MCF 10A (cell line): ENCODE data around the gene ARHGAP23. TPM values are rescaled to one million over a fixed set of nuclear protein-coding genes. Genes with fewer than 3 reads are reported as not detected.

Source experiments
- BruUV-seq: library from RNA; stranded (reverse); fragments of 400-500 nt; replicated peaks from 2 replicates; lab custom pipeline; 2021; lab: Mats Ljungman, UMichigan
- CTCF ChIA-PET: fragments of 300-600 bp; sonication (Branson Sonifier 250); formaldehyde crosslinking; extraction: SDS; loops from one replicate; lab custom pipeline; 2021; ENCODE audit warnings: antibody characterized with exemption, inconsistent platforms; lab: Yijun Ruan, JAX
- POLR2A ChIA-PET: fragments of 300-600, 350-650 bp; sonication (Branson Sonifier 250); formaldehyde crosslinking; extraction: SDS; loops from one replicate; lab custom pipeline; 2020; ENCODE audit warnings: antibody characterized with exemption, inconsistent platforms; lab: Yijun Ruan, JAX
- DNase-seq: peaks from one replicate; pipeline ENCODE4 v3.0.0-alpha.2; 2018; ENCODE audit not compliant: unreplicated experiment
- H3K27ac Mint-ChIP-seq: one replicate; pipeline ENCODE4 v1.8.0; 2022; ENCODE audit warnings: mild to moderate bottlenecking, low read depth, mixed read lengths; ENCODE audit not compliant: unreplicated experiment
- H3K27me3 Mint-ChIP-seq: one replicate; pipeline ENCODE4 v1.8.0; 2022; ENCODE audit warnings: mixed read lengths; ENCODE audit not compliant: insufficient read depth, unreplicated experiment
- H3K36me3 Mint-ChIP-seq: one replicate; pipeline ENCODE4 v1.8.0; 2022; ENCODE audit warnings: mild to moderate bottlenecking, moderate library complexity, mixed read lengths; ENCODE audit not compliant: insufficient read depth, unreplicated experiment
- H3K4me1 Mint-ChIP-seq: one replicate; pipeline ENCODE4 v1.8.0; 2022; ENCODE audit warnings: mixed read lengths; ENCODE audit not compliant: insufficient read depth, unreplicated experiment
- H3K4me3 Mint-ChIP-seq: one replicate; pipeline ENCODE4 v1.8.0; 2022; ENCODE audit warnings: mild to moderate bottlenecking, moderate library complexity, mixed read lengths; ENCODE audit not compliant: unreplicated experiment
- H3K9me3 Mint-ChIP-seq: one replicate; pipeline ENCODE4 v1.8.0; 2022; ENCODE audit warnings: mixed read lengths; ENCODE audit not compliant: unreplicated experiment
- intact Hi-C: fragments of 100-400 bp; cut with micrococcal nuclease; formaldehyde crosslinking; loops from 2 replicates; pipeline ENCODE4 v1.14.1; 2022
- total RNA-seq: library from RNA; stranded (reverse); gene quantifications from 2 replicates; pipeline ENCODE4 v1.2.3, GENCODE V29; 2022
- TF ChIP-seq, protein P1 (sequence below): fragments of 200-600 bp; IDR thresholded peaks from one replicate; pipeline ENCODE4 v1.8.0; 2022; ENCODE audit warnings: antibody characterized with exemption, mild to moderate bottlenecking; ENCODE audit not compliant: unreplicated experiment

Gene ARHGAP23
- total RNA-seq, 1 experiment from 2014 or later = 23.2 TPM

DNA sequence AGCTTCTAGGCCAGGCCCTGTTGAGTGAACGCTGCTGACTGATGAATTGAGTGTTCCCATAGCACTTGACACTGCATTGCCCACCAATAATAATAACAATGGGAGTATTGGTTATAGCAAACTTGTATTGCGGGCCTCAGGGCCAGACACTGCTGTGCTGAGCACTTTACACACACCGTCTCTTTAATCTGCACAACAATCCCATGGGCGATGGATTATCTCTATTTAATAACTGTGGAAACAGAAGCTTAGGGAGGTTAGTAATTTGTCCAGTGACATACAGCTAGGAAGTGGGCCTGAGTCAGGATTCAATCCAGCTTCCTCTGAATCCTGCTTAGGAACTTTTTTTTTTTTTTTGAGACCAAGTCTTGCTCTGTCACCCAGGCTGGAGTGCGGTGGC, 11.2 kb downstream of the ARHGAP23 start:
- DNase-seq = no peak
- no TSS peak for BruUV-seq
- H3K27me3 Mint-ChIP-seq = no peaks in the 10 kb centered on the region
- POLR2A ChIA-PET = interaction anchor here (0.7 kb wide), 1 partner anchor 111 kb away, joined by 3 read pairs; no protein-coding TSS in a partner anchor
- no peak overlapping the region for H3K27ac Mint-ChIP-seq
- H3K4me3 Mint-ChIP-seq = no peak overlapping the region
- H3K36me3 Mint-ChIP-seq = no peaks in the 10 kb centered on the region
- CTCF ChIA-PET = interaction anchor here (0.6 kb wide), 1 partner anchor 30 kb away, joined by 3 read pairs; no protein-coding TSS in a partner anchor
- TF ChIP-seq, protein P1, sequence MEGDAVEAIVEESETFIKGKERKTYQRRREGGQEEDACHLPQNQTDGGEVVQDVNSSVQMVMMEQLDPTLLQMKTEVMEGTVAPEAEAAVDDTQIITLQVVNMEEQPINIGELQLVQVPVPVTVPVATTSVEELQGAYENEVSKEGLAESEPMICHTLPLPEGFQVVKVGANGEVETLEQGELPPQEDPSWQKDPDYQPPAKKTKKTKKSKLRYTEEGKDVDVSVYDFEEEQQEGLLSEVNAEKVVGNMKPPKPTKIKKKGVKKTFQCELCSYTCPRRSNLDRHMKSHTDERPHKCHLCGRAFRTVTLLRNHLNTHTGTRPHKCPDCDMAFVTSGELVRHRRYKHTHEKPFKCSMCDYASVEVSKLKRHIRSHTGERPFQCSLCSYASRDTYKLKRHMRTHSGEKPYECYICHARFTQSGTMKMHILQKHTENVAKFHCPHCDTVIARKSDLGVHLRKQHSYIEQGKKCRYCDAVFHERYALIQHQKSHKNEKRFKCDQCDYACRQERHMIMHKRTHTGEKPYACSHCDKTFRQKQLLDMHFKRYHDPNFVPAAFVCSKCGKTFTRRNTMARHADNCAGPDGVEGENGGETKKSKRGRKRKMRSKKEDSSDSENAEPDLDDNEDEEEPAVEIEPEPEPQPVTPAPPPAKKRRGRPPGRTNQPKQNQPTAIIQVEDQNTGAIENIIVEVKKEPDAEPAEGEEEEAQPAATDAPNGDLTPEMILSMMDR = no peak
- intact Hi-C loops = no loop called here
- H3K9me3 Mint-ChIP-seq = no peaks in the 10 kb centered on the region
- H3K4me1 Mint-ChIP-seq = peaks cover 6% of the 10 kb centered on the region

DNA sequence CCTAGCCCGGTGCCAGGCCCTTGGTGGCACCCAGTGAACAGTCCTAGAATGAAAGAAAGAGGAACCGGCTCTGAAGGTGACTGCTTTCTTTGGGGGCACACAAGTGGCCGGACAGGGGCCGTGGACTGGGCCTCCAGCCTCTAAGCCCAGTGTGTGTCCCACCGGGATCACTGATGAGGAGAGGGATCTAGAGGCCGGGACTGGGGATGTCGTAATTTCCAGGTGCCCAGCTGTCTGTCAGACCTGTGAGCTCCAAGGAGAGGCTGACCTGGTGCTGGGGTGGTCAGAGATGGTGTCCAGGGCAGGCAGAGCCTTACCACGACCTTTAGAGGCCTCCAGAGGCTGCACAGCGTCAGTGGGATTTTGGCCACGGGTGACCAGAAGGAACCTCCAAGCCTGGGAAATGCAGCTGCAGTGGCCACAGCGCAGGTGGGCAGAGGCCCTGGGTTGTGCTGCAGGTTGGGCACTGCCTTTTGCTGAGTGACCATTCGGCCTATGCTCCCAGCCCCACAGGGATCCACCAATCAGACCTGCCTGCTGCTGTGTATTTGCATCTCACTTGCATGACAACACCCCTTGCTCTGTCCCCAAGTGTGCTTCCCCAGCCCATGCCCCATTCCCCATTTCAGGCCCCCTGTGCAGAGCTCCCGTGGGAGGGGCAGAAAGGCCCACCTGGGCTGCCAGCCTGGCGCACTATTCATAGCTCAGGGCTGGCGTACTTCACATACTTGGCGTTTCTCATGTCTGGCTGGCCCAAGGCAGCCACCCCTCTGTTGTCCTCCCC, 12.5 kb downstream of the ARHGAP23 start:
- ChIA-PET POLR2A (no interaction called here), CTCF (interaction anchor here (0.6 to 5.3 kb wide), 2 partner anchors 43 to 237 kb away, joined by 4 to 27 read pairs; no protein-coding TSS in a partner anchor)
- intact Hi-C loops = no loop called here
- TF ChIP-seq, protein P1 = no peak
- no peak overlapping the region for H3K27ac Mint-ChIP-seq
- H3K4me3 Mint-ChIP-seq = no peak overlapping the region
- H3K36me3 Mint-ChIP-seq = no peaks in the 10 kb centered on the region
- no peaks in the 10 kb centered on the region for H3K27me3 Mint-ChIP-seq
- peaks cover 7% of the 10 kb centered on the region for H3K4me1 Mint-ChIP-seq
- BruUV-seq = no TSS peak
- no peaks in the 10 kb centered on the region for H3K9me3 Mint-ChIP-seq
- no peak for DNase-seq

DNA sequence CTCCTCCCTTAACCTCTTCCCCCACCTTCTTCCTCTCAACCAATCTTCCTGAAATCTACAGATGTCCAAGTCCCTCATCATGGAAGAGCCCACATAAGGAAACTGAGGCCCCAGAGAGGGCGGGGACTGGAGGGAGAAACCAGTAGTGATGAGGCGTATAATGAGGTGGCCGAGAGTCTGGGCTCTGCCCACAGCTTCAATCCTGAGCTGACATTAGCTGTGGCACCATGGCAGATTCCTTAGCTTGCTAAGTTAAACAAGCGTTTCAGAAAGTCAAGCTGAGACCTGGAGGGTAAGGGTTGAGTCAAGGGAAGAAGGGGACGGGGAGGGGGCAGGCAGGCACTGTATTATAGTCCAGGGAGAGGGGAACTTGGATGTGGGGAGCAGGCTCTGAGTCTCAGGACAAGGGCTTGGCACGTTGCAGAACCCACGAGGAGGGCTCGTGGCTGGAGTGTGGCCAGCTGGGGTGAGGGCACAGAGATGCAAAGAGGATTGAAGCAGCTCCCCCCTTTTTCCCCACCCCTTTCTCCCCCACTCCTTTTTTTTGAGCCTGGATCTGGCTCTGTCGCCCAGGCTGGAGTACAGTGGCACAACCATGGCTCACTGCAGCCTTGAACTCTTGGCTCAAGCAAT, 13.3 kb downstream of the ARHGAP23 start:
- intact Hi-C loops = no loop called here
- Mint-ChIP-seq H3K36me3 (no peaks in the 10 kb centered on the region), H3K27me3 (no peaks in the 10 kb centered on the region), H3K4me3 (no peak overlapping the region), H3K4me1 (peaks cover 7% of the 10 kb centered on the region), H3K27ac (no peak overlapping the region), H3K9me3 (no peaks in the 10 kb centered on the region)
- no peak for DNase-seq
- ChIA-PET POLR2A (no interaction called here), CTCF (interaction anchor here (0.6 to 5.3 kb wide), 3 partner anchors 11 to 226 kb away, joined by 3 to 27 read pairs (median 4); no protein-coding TSS in a partner anchor)
- BruUV-seq = no TSS peak
- TF ChIP-seq, protein P1 = no peak

DNA sequence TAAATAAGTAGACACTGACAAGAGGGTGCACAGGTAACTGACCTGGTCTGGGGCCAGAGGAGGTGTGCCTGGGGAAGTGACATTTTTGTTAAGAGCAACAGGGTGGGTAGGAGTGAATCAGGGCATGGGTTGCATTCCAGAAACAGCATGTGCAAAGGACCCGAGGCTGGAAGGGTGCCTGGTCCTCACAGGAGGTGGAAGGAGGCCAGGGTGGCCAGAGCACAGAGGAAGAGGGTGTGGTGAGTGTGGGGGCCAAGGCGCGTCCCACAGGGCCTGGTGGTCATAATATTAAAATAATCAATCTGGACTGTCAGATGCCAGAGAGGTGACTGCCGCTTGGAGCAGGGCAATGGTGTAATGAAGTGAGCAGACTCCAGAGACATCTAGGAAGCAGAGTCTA, 14.3 kb downstream of the ARHGAP23 start:
- Mint-ChIP-seq H3K9me3 (no peaks in the 10 kb centered on the region), H3K36me3 (no peaks in the 10 kb centered on the region), H3K27ac (no peak overlapping the region), H3K27me3 (no peaks in the 10 kb centered on the region), H3K4me3 (no peak overlapping the region), H3K4me1 (peaks cover 7% of the 10 kb centered on the region)
- intact Hi-C loops = no loop called here
- ChIA-PET POLR2A (no interaction called here), CTCF (interaction anchor here (0.5 to 5.3 kb wide), 2 partner anchors 42 to 49 kb away, joined by 3 to 27 read pairs; no protein-coding TSS in a partner anchor)
- BruUV-seq = no TSS peak
- TF ChIP-seq, protein P1 = no peak
- DNase-seq = no peak
